ENCODE measurements around the gene SPRED2. TPM values are rescaled to one million over a fixed set of nuclear protein-coding genes. Genes with fewer than 3 reads are reported as not detected.
A peak's percentile ranks its signal among the peaks of the same experiment; 100 is the strongest.
"Not testable (repeated sequence)": the region's sequence is repeated elsewhere in the genome, so short reads cannot be mapped to it uniquely, and the experiment has no call there.

Gene SPRED2
- total RNA-seq, 2 experiments from 2014 or later = 5.9 to 6.7 TPM

DNA sequence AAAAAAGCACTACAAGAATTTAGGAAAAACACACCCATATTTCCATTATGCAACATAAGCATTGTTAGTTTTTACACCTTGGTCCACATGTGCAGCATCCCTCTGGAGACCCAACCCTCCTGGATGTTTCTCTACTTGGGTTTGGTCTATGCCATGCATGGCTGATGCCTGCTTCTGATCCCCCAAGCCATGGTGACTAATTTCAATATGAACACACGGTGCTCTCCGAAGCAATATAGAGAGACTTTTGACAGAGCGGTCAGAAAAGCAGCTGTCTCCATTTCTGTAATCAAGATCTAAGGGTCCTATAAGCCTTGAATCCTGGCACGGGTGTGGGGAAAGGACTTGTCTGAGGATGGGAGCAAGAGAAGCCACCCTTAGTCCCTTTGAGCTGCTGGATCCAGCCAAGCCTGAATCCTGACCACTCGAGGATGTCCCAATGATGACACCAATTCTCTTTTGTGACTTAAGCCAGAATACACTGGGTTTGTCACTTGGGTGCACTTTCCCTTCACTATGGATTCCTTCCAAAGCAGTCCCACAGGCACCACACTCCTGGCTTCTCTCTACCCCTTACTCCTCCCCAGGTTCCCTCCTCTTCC lies 113.2 kb downstream of the SPRED2 start:
- Mint-ChIP-seq H3K4me1 (ENCODE audit: low read depth) (peaks cover 20% of the 10 kb centered on the region), H3K27ac (peak overlapping the region; percentile 64), H3K27me3 (no peaks in the 10 kb centered on the region), H3K9me3 (no peaks in the 10 kb centered on the region), H3K36me3 (ENCODE audit: low read depth) (peaks cover 2% of the 10 kb centered on the region), H3K4me3 (no peak overlapping the region)
- no peak for TF ChIP-seq CTCF (IDR thresholded peaks at IDR 0.05)
- no peak for ATAC-seq
- CTCF ChIA-PET = interaction anchor here (1.1 to 2.9 kb wide), 4 partner anchors 10 to 64 kb away, joined by 4 to 11 read pairs (median 7); no protein-coding TSS in a partner anchor
- intact Hi-C loops (cut with micrococcal nuclease) = no loop called here
- POLR2A ChIA-PET = interaction anchor here (1.1 to 1.7 kb wide), 6 partner anchors 15 to 118 kb away, joined by 3 to 13 read pairs (median 4); no protein-coding TSS in a partner anchor
- DNase-seq = no peak

DNA sequence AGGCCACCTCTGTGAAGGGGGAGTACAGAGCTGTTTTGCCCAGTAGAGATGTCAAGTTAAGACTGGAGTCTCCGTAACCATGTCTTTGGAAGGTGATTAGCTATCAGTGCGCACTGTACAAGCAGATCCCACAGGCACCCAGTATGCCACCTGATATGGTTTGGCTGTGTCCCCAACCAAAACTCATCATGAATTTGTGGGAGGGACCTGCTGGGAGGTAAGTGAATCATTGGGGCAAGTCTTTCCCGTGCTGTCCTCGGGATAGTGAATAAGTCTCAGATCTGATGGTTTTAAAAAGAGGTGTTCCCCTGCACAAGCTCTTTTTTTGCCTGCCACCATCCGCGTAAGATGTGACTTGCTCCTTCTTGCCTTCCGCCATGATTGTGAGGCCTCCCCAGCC lies 114.6 kb downstream of the SPRED2 start:
- peaks cover 12% of the 10 kb centered on the region for H3K36me3 Mint-ChIP-seq (ENCODE audit: low read depth)
- ChIA-PET POLR2A (interaction anchor here (0.7 kb wide), 1 partner anchor 310 kb away, joined by 3 read pairs; no protein-coding TSS in a partner anchor), CTCF (interaction anchor here (1.9 kb wide), 1 partner anchor 11 kb away, joined by 4 read pairs; no protein-coding TSS in a partner anchor)
- H3K4me3 Mint-ChIP-seq = no peak overlapping the region
- no peaks in the 10 kb centered on the region for H3K27me3 Mint-ChIP-seq
- intact Hi-C loops (cut with micrococcal nuclease) = no loop called here
- no peak overlapping the region for H3K27ac Mint-ChIP-seq
- H3K4me1 Mint-ChIP-seq (ENCODE audit: low read depth) = peaks cover 20% of the 10 kb centered on the region
- DNase-seq (no peak), ATAC-seq (no peak)
- H3K9me3 Mint-ChIP-seq = no peaks in the 10 kb centered on the region
- no peak for TF ChIP-seq CTCF (IDR thresholded peaks at IDR 0.05)

GRCh38 chr2:65317351-65317750 lies 115.0 kb downstream of the SPRED2 start:
- DNase-seq; intact Hi-C loops (cut with micrococcal nuclease); ATAC-seq; POLR2A ChIA-PET; H3K27ac Mint-ChIP-seq; H3K4me3 Mint-ChIP-seq; H3K27me3 Mint-ChIP-seq; H3K9me3 Mint-ChIP-seq: not testable (repeated sequence)
- H3K36me3 Mint-ChIP-seq (ENCODE audit: low read depth) = peaks cover 12% of the 10 kb centered on the region
- peaks cover 20% of the 10 kb centered on the region for H3K4me1 Mint-ChIP-seq (ENCODE audit: low read depth)
- CTCF ChIA-PET = interaction anchor here (1.3 to 1.9 kb wide), 2 partner anchors 12 to 17 kb away, joined by 3 to 4 read pairs; no protein-coding TSS in a partner anchor

GRCh38 chr2:65316072-65316471 lies 116.3 kb downstream of the SPRED2 start:
- Mint-ChIP-seq H3K4me3 (no peak overlapping the region), H3K27me3 (no peaks in the 10 kb centered on the region), H3K27ac (no peak overlapping the region), H3K4me1 (ENCODE audit: low read depth) (peaks cover 20% of the 10 kb centered on the region), H3K36me3 (ENCODE audit: low read depth) (peaks cover 12% of the 10 kb centered on the region), H3K9me3 (no peaks in the 10 kb centered on the region)
- DNase-seq (no peak), ATAC-seq (no peak)
- intact Hi-C loops (cut with micrococcal nuclease) = no loop called here
- CTCF ChIA-PET = interaction anchor here (1.3 to 1.9 kb wide), 2 partner anchors 13 to 16 kb away, joined by 3 to 4 read pairs; no protein-coding TSS in a partner anchor
- POLR2A ChIA-PET = no interaction called here
- TF ChIP-seq CTCF (IDR thresholded peaks at IDR 0.05) = no peak

DNA sequence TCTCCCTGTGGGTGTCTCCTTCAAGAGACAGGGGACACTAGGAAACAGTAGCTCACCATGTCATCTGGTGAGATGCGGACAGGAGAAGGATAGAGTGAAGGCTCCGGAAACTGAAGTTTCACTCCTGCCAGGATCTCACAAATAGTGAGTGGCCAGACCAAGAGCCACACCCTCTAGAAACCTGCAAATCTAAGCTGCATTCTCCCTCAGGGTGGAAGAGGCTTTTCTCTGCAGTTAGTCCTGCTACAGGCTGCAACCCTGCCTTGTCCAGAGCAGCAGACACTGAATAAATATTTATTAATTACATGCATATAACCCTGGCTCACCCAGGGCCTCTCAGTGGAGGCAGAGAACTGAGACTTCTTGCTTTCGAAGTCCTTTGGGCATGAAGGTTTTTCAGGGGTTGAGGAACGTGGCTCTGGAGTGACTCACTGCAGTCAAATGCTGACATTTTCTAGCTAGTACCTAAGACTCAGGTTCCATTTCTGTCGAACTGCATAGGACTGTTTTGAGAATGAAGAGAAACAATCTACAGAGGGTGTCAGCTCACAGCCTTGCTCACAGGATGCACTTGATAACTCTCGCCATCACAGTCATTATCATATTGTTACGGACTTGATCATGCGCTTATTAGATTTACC lies 117.5 kb downstream of the SPRED2 start:
- H3K4me1 Mint-ChIP-seq (ENCODE audit: low read depth) = peaks cover 11% of the 10 kb centered on the region
- no peak for DNase-seq

More for the DNA sequence above, 117.5 kb downstream of the SPRED2 start:
- intact Hi-C loops (cut with micrococcal nuclease) = no loop called here
- TF ChIP-seq CTCF (IDR thresholded peaks at IDR 0.05) = no peak
- Mint-ChIP-seq H3K27ac (no peak overlapping the region), H3K9me3 (no peaks in the 10 kb centered on the region), H3K4me3 (no peak overlapping the region), H3K27me3 (no peaks in the 10 kb centered on the region), H3K36me3 (ENCODE audit: low read depth) (peaks cover 12% of the 10 kb centered on the region)
- ChIA-PET POLR2A (no interaction called here), CTCF (no interaction called here)
- no peak for ATAC-seq

Data from activated CD8-positive, alpha-beta T cell treated with anti-CD3 and anti-CD28 coated beads for 36 hours (primary cell).